HL-60 (cell line): ENCODE data around the gene THAP7.
"Not testable (repeated sequence)": the region's sequence is repeated elsewhere in the genome, so short reads cannot be mapped to it uniquely, and the experiment has no call there.

Source experiments
- POLR2AphosphoS5 ChIP-seq: IDR thresholded peaks from 2 replicates; pipeline ENCODE4 v1.6.1; 2012; ENCODE audit warnings: low read depth
- TF ChIP-seq, protein P1 (sequence below): IDR thresholded peaks from one replicate; pipeline ENCODE4 v1.5.1; 2011; ENCODE audit warnings: low read length, control low read depth, inconsistent platforms; ENCODE audit not compliant: insufficient read depth

DNA sequence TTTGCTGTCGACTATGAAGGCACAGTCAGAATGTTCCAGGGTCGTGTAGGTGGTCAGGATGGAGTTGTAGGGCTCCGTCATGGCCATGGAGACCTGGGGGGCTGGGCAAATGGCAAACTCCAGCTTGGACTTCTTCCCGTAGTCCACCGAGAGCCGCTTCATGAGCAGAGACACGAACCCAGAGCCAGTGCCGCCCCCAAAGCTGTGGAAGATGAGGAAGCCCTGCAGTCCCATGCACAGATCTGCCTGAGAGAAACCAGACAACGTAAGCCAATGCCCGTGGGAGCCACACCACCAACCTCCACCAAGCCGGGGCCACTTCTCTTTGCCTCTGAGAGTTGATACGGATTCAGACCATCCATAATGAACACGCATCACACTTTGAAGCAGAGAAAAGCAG is 7.3 kb upstream of the THAP7 start:
- TF ChIP-seq POLR2AphosphoS5, result not testable (repeated sequence)
- TF ChIP-seq, protein P1, sequence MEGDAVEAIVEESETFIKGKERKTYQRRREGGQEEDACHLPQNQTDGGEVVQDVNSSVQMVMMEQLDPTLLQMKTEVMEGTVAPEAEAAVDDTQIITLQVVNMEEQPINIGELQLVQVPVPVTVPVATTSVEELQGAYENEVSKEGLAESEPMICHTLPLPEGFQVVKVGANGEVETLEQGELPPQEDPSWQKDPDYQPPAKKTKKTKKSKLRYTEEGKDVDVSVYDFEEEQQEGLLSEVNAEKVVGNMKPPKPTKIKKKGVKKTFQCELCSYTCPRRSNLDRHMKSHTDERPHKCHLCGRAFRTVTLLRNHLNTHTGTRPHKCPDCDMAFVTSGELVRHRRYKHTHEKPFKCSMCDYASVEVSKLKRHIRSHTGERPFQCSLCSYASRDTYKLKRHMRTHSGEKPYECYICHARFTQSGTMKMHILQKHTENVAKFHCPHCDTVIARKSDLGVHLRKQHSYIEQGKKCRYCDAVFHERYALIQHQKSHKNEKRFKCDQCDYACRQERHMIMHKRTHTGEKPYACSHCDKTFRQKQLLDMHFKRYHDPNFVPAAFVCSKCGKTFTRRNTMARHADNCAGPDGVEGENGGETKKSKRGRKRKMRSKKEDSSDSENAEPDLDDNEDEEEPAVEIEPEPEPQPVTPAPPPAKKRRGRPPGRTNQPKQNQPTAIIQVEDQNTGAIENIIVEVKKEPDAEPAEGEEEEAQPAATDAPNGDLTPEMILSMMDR, result not testable (repeated sequence)
